Measurements from ENCODE around the gene ETV6. TPM values are rescaled to one million over a fixed set of nuclear protein-coding genes. Genes with fewer than 3 reads are reported as not detected.

ETV6 gene
- total RNA-seq, 1 experiment from 2014 or later, result 14.1 TPM

- TF ChIP-seq ZFX (IDR thresholded peaks at IDR 0.05), result no peak
- no peak for TF ChIP-seq CBX3 (IDR thresholded peaks at IDR 0.05; ENCODE audit: low read depth)
- no peak for TF ChIP-seq RAD21 (IDR thresholded peaks at IDR 0.05; ENCODE audit: low read depth)
- TF ChIP-seq ZBTB33 (IDR thresholded peaks at IDR 0.05; ENCODE audit: extremely low read depth, insufficient replicate concordance, low read length), result no peak
- TF ChIP-seq, protein P1, sequence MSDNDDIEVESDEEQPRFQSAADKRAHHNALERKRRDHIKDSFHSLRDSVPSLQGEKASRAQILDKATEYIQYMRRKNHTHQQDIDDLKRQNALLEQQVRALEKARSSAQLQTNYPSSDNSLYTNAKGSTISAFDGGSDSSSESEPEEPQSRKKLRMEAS (IDR thresholded peaks at IDR 0.05), result no peak
- TF ChIP-seq FOSL1 (IDR thresholded peaks at IDR 0.05; ENCODE audit: low read depth), result no peak
- TF ChIP-seq SRF (IDR thresholded peaks at IDR 0.05; ENCODE audit: low read depth), result no peak
- no peak for TF ChIP-seq TCF7L2 (IDR thresholded peaks at IDR 0.05; ENCODE audit: borderline replicate concordance, extremely low read depth, insufficient read depth, insufficient read length)
Observed at GRCh38 chr12:11674894-11675390, 25.5 kb downstream of the ETV6 start (continued).

GRCh38 chr12:11676052-11676451 lies 26.6 kb downstream of the ETV6 start:
- Histone ChIP-seq H3K4me3 (replicated peaks in 1 of 2; ENCODE audit: low read depth in 1 of 2, low read length in 2 of 2) (no peak overlapping the region), H3K4me1 (ENCODE audit: control insufficient read depth in 1 of 2, insufficient read depth in 2 of 2, low read length in 2 of 2) (no peaks in the 10 kb centered on the region), H3K9me3 (ENCODE audit: control insufficient read depth in 1 of 2, insufficient read depth in 1 of 2, low read depth in 1 of 2, low read length in 2 of 2) (no peaks in the 10 kb centered on the region), H3K27ac (ENCODE audit: low read depth, low read length) (no peak overlapping the region), H3K9ac (ENCODE audit: low read length) (no peak overlapping the region), H3K36me3 (ENCODE audit: control insufficient read depth in 1 of 2, insufficient read depth in 2 of 2, low read length in 2 of 2) (no peaks in the 10 kb centered on the region), H4K20me1 (ENCODE audit: insufficient read depth) (no peaks in the 10 kb centered on the region), H3K9me2 (ENCODE audit: insufficient read depth) (no peaks in the 10 kb centered on the region), H3K4me2 (ENCODE audit: low read length) (no peak overlapping the region), H3K79me2 (ENCODE audit: insufficient read depth, low read length) (0 out of 2 replicates have a peak, but pooled peaks cover 3% of the 10 kb centered on the region), H2AFZ (ENCODE audit: low read depth, low read length, poor library complexity, severe bottlenecking) (no peak overlapping the region), H3K27me3 (ENCODE audit: insufficient read depth, low read length) (no peaks in the 10 kb centered on the region)
- DNase-seq (ENCODE audit: low read depth, low spot score), result no peak
- no peak for ATAC-seq
- intact Hi-C loops (cut with micrococcal nuclease), result no loop called here
- BruUV-seq (replicated peaks), result no TSS peak
- RAD21 ChIA-PET (ENCODE audit: low non-redundant PET in 1 of 2, low total read pairs in 2 of 2, uncharacterized antibody in 2 of 2, unreplicated experiment in 2 of 2), result no interaction called here
- POLR2A ChIA-PET, result no interaction called here
- CTCF ChIA-PET, result no interaction called here
- TF ChIP-seq POLR2AphosphoS5 (IDR thresholded peaks at IDR 0.05; ENCODE audit: low read depth, low read length) (no peak), SRF (IDR thresholded peaks at IDR 0.05; ENCODE audit: low read depth) (no peak), EZH2phosphoT487 (IDR thresholded peaks at IDR 0.05; ENCODE audit: borderline replicate concordance) (no peak), ELF1 (IDR thresholded peaks at IDR 0.05; ENCODE audit: borderline replicate concordance, low read depth) (no peak), ZBTB33 (IDR thresholded peaks at IDR 0.05; ENCODE audit: extremely low read depth, insufficient replicate concordance, low read length) (no peak), SP1 (IDR thresholded peaks at IDR 0.05; ENCODE audit: low read depth) (no peak), FOSL1 (IDR thresholded peaks at IDR 0.05; ENCODE audit: low read depth) (no peak), CEBPB (IDR thresholded peaks at IDR 0.05; ENCODE audit: low read depth) (no peak), YY1 (IDR thresholded peaks at IDR 0.05; ENCODE audit: extremely low read depth, insufficient replicate concordance, low read depth, low read length) (no peak)
- TF ChIP-seq, protein P2, sequence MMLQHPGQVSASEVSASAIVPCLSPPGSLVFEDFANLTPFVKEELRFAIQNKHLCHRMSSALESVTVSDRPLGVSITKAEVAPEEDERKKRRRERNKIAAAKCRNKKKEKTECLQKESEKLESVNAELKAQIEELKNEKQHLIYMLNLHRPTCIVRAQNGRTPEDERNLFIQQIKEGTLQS (IDR thresholded peaks at IDR 0.05), result no peak
- TF ChIP-seq, protein P3, sequence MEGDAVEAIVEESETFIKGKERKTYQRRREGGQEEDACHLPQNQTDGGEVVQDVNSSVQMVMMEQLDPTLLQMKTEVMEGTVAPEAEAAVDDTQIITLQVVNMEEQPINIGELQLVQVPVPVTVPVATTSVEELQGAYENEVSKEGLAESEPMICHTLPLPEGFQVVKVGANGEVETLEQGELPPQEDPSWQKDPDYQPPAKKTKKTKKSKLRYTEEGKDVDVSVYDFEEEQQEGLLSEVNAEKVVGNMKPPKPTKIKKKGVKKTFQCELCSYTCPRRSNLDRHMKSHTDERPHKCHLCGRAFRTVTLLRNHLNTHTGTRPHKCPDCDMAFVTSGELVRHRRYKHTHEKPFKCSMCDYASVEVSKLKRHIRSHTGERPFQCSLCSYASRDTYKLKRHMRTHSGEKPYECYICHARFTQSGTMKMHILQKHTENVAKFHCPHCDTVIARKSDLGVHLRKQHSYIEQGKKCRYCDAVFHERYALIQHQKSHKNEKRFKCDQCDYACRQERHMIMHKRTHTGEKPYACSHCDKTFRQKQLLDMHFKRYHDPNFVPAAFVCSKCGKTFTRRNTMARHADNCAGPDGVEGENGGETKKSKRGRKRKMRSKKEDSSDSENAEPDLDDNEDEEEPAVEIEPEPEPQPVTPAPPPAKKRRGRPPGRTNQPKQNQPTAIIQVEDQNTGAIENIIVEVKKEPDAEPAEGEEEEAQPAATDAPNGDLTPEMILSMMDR (IDR thresholded peaks at IDR 0.05 in 2 of 3, conservative IDR thresholded peaks at IDR 0.05 in 1 of 3; ENCODE audit: borderline replicate concordance in 1 of 3, insufficient read depth in 1 of 3, low read depth in 2 of 3, low read length in 2 of 3), result no peak
